ENCODE measurements around the gene FAM43A. TPM values are rescaled to one million over a fixed set of nuclear protein-coding genes. Genes with fewer than 3 reads are reported as not detected.

The FAM43A gene
- total and polyA plus RNA-seq, 2 of the 4 experiments (the other 2 are of a cell fraction): 3.0 to 11.5 TPM

DNA sequence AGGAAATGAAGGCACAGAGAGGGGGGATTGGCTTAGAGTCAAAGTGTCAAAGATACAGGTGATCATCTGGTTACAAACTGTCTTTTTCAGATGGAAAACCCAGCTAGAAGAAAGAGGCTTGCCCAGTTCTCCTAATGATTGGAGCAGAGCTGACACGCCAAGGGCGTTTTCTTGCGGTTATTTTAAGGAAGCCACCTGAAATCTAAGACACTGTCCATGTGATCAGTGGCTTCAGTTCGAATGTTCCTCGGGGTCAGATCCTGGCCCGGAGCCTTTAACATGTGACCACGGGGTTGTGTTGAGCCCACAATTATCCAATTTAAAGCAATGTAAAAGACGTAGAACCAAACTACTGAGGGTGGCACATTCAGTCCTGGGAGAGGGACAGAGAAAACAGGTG lies 19.5 kb downstream of the FAM43A start:
- no peak overlapping the region for H2BK15ac ChIP-seq (ENCODE audit: low read depth, low read length)
- ATAC-seq (ENCODE audit: low read depth) (no peak), DNase-seq (no peak)
- in situ Hi-C loops (cut with MboI; ENCODE audit: low sequenced_read_pairs): no loop called here
- BruUV-seq (replicated peaks): no TSS peak
- no peak overlapping the region for H3K4me2 ChIP-seq (ENCODE audit: low read depth, low read length)
- no peak overlapping the region for H3K27ac ChIP-seq (ENCODE audit: insufficient read depth, low read length)
- CTCF ChIA-PET: no interaction called here
- H3K27me3 ChIP-seq (ENCODE audit: control insufficient read depth, insufficient read depth, low read length): peaks cover 46% of the 10 kb centered on the region
- H2BK5ac ChIP-seq (ENCODE audit: low read depth, low read length, poor library complexity, severe bottlenecking): no peak overlapping the region
- no peak overlapping the region for H4K91ac ChIP-seq (ENCODE audit: insufficient read depth, low read depth, low read length)
- H3K4ac ChIP-seq (ENCODE audit: low read depth, low read length): no peak overlapping the region
- H3K23ac ChIP-seq (ENCODE audit: low read depth, low read length): no peak overlapping the region
- 92% methylated on average over 3 of the region's 8 CpGs; no CpG with 5 or more reads in 1 of the 2 experiments for WGBS, 2 experiments (ENCODE audit: extremely low coverage in 2 of 2, insufficient read length in 1 of 2)
- no peak overlapping the region for H3K4me3 ChIP-seq (ENCODE audit: insufficient read depth, low read depth, low read length)
- H3K9me3 ChIP-seq (ENCODE audit: control insufficient read depth, insufficient read depth, low read length): peaks cover 3% of the 10 kb centered on the region; the same call in 1 of the 2 replicates
- TF ChIP-seq CEBPB (IDR thresholded peaks at IDR 0.05; ENCODE audit: low read depth, low read length): no peak
- TF ChIP-seq MXI1 (IDR thresholded peaks at IDR 0.05; ENCODE audit: borderline replicate concordance, low read depth, low read length): no peak
- TF ChIP-seq, protein P1, sequence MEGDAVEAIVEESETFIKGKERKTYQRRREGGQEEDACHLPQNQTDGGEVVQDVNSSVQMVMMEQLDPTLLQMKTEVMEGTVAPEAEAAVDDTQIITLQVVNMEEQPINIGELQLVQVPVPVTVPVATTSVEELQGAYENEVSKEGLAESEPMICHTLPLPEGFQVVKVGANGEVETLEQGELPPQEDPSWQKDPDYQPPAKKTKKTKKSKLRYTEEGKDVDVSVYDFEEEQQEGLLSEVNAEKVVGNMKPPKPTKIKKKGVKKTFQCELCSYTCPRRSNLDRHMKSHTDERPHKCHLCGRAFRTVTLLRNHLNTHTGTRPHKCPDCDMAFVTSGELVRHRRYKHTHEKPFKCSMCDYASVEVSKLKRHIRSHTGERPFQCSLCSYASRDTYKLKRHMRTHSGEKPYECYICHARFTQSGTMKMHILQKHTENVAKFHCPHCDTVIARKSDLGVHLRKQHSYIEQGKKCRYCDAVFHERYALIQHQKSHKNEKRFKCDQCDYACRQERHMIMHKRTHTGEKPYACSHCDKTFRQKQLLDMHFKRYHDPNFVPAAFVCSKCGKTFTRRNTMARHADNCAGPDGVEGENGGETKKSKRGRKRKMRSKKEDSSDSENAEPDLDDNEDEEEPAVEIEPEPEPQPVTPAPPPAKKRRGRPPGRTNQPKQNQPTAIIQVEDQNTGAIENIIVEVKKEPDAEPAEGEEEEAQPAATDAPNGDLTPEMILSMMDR (conservative IDR thresholded peaks at IDR 0.05; ENCODE audit: low read depth, low read length): no peak
- TF ChIP-seq NFE2L2 (IDR thresholded peaks at IDR 0.05; ENCODE audit: low read depth, low read length): no peak
- no peak for TF ChIP-seq RFX5 (IDR thresholded peaks at IDR 0.05; ENCODE audit: low read depth, low read length)
- TF ChIP-seq SMC3 (IDR thresholded peaks at IDR 0.05; ENCODE audit: low read depth, low read length): no peak
- TF ChIP-seq FOS (IDR thresholded peaks at IDR 0.05; ENCODE audit: low read depth, low read length): no peak
- TF ChIP-seq CHD1 (IDR thresholded peaks at IDR 0.05; ENCODE audit: low read depth, low read length): no peak
- TF ChIP-seq RCOR1 (IDR thresholded peaks at IDR 0.05; ENCODE audit: insufficient replicate concordance, low read length): no peak
- no peak for TF ChIP-seq MAFK (IDR thresholded peaks at IDR 0.05; ENCODE audit: low read depth, low read length)
- no peak for TF ChIP-seq MAZ (IDR thresholded peaks at IDR 0.05; ENCODE audit: borderline replicate concordance, low read depth, low read length)
- TF ChIP-seq, protein P2, sequence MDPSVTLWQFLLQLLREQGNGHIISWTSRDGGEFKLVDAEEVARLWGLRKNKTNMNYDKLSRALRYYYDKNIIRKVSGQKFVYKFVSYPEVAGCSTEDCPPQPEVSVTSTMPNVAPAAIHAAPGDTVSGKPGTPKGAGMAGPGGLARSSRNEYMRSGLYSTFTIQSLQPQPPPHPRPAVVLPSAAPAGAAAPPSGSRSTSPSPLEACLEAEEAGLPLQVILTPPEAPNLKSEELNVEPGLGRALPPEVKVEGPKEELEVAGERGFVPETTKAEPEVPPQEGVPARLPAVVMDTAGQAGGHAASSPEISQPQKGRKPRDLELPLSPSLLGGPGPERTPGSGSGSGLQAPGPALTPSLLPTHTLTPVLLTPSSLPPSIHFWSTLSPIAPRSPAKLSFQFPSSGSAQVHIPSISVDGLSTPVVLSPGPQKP (IDR thresholded peaks at IDR 0.05; ENCODE audit: borderline replicate concordance, low read depth, low read length): no peak
- TF ChIP-seq, protein P3, sequence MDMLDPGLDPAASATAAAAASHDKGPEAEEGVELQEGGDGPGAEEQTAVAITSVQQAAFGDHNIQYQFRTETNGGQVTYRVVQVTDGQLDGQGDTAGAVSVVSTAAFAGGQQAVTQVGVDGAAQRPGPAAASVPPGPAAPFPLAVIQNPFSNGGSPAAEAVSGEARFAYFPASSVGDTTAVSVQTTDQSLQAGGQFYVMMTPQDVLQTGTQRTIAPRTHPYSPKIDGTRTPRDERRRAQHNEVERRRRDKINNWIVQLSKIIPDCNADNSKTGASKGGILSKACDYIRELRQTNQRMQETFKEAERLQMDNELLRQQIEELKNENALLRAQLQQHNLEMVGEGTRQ (IDR thresholded peaks at IDR 0.05; ENCODE audit: low read depth, low read length): no peak
- no peak for TF ChIP-seq BHLHE40 (IDR thresholded peaks at IDR 0.05; ENCODE audit: low read depth, low read length)
- H3K36me3 ChIP-seq (ENCODE audit: control insufficient read depth, insufficient read depth, low read length): no peaks in the 10 kb centered on the region
- H2AK9ac ChIP-seq (replicated peaks; ENCODE audit: low read depth, low read length, poor library complexity): no peak overlapping the region
- no peaks in the 10 kb centered on the region for H3K4me1 ChIP-seq (ENCODE audit: control insufficient read depth, insufficient read depth, low read length)
- no peaks in the 10 kb centered on the region for H3K9me1 ChIP-seq (ENCODE audit: insufficient read depth, low read length)
- intact Hi-C loops (cut with micrococcal nuclease): no loop called here
- no peak overlapping the region for H2AFZ ChIP-seq (replicated peaks; ENCODE audit: low read length, poor library complexity)
- no peak overlapping the region for H3K18ac ChIP-seq (ENCODE audit: low read depth, low read length)
- no peak overlapping the region for H2BK120ac ChIP-seq (ENCODE audit: low read depth, low read length)
- H4K20me1 ChIP-seq (ENCODE audit: insufficient read depth, low read length): no peaks in the 10 kb centered on the region
- no peaks in the 10 kb centered on the region for H3K79me1 ChIP-seq (ENCODE audit: low read depth in 1 of 2, low read length in 2 of 2)
- no peak overlapping the region for H4K5ac ChIP-seq (ENCODE audit: low read depth, low read length)
- no peak overlapping the region for H2BK20ac ChIP-seq (ENCODE audit: low read depth, low read length)
- no peak overlapping the region for H2AK5ac ChIP-seq (ENCODE audit: low read depth, low read length)
- no peak overlapping the region for H3K14ac ChIP-seq (replicated peaks; ENCODE audit: low read depth, low read length)
- no peak overlapping the region for H3K56ac ChIP-seq (ENCODE audit: extremely low read depth, insufficient read depth, low read length)
- dilution Hi-C loops (cut with HindIII; ENCODE audit: low sequenced_read_pairs, unreplicated experiment): no loop called here
- POLR2A ChIA-PET (ENCODE audit: unreplicated experiment): no interaction called here
- no peak overlapping the region for H3K9ac ChIP-seq (ENCODE audit: low read depth, low read length)
- no peak overlapping the region for H4K8ac ChIP-seq (ENCODE audit: low read depth in 2 of 2, low read length in 2 of 2)

Data from IMR-90 (cell line).